IMR-90 (cell line): ENCODE results near the gene MYH10. TPM values are rescaled to one million over a fixed set of nuclear protein-coding genes. Genes with fewer than 3 reads are reported as not detected.

Experiments used
- ATAC-seq: fragments of 200-7000 bp; cut with Tn5 transposase; 2 replicates; pipeline ENCODE4 v1.9.1; 2020; ENCODE audit warnings: low read depth, mild to moderate bottlenecking, moderate library complexity
- BruUV-seq: library from RNA; stranded (reverse); fragments of 400-500 nt; replicated peaks from 2 replicates; lab custom pipeline; 2021; lab: Mats Ljungman, UMichigan
- CTCF ChIA-PET: fragments of 300-600 bp; formaldehyde crosslinking; extraction: SDS; loops from one replicate; lab custom pipeline; 2021; ENCODE audit warnings: antibody characterized with exemption; lab: Yijun Ruan, JAX
- POLR2A ChIA-PET: fragments of 300-600 bp; sonication (Branson Sonifier 250); formaldehyde crosslinking; loops from one replicate; lab custom pipeline; 2022; ENCODE audit warnings: antibody characterized with exemption; ENCODE audit not compliant: unreplicated experiment; lab: Charles Lee
- DNase-seq: peaks from one replicate; pipeline ENCODE4 v3.0.0; 2013
- H2AFZ ChIP-seq: replicated peaks from 2 replicates; pipeline ENCODE3; 2013; ENCODE audit warnings: low read length, mild to moderate bottlenecking; ENCODE audit not compliant: poor library complexity
- H2AK5ac ChIP-seq: 2 replicates; pipeline ENCODE4 v1.6.1; 2013; ENCODE audit warnings: low read depth, low read length, inconsistent platforms
- H2AK9ac ChIP-seq: replicated peaks from 2 replicates; pipeline ENCODE3; 2013; ENCODE audit warnings: mild to moderate bottlenecking, low read depth, low read length, moderate library complexity; ENCODE audit not compliant: poor library complexity
- H2BK120ac ChIP-seq: 2 replicates; pipeline ENCODE4 v1.6.1; 2013; ENCODE audit warnings: low read depth, low read length, inconsistent platforms
- H2BK15ac ChIP-seq: 3 replicates; pipeline ENCODE4 v1.6.1; 2013; ENCODE audit warnings: low read depth, low read length, inconsistent platforms
- H2BK20ac ChIP-seq: 2 replicates; pipeline ENCODE4 v1.6.1; 2013; ENCODE audit warnings: low read depth, mild to moderate bottlenecking, inconsistent platforms, low read length, moderate library complexity
- H2BK5ac ChIP-seq: 2 replicates; pipeline ENCODE4 v1.6.1; 2013; ENCODE audit warnings: mild to moderate bottlenecking, low read depth, low read length, inconsistent platforms; ENCODE audit not compliant: poor library complexity, severe bottlenecking
- H3K14ac ChIP-seq: replicated peaks from 2 replicates; pipeline ENCODE4 v1.6.1; 2013; ENCODE audit warnings: low read depth, low read length, inconsistent platforms
- H3K18ac ChIP-seq: 2 replicates; pipeline ENCODE4 v1.6.1; 2013; ENCODE audit warnings: low read depth, low read length, control low read depth
- H3K23ac ChIP-seq: 2 replicates; pipeline ENCODE4 v1.6.1; 2013; ENCODE audit warnings: low read depth, low read length, inconsistent platforms
- H3K27ac ChIP-seq: 2 replicates; pipeline ENCODE4 v1.5.1; 2013; ENCODE audit warnings: mild to moderate bottlenecking, control low read depth, low read length; ENCODE audit not compliant: insufficient read depth
- H3K27me3 ChIP-seq: 2 replicates; pipeline ENCODE4 v1.6.1; 2013; ENCODE audit warnings: low read length; ENCODE audit not compliant: control insufficient read depth, insufficient read depth
- H3K36me3 ChIP-seq: 2 replicates; pipeline ENCODE4 v1.6.1; 2013; ENCODE audit warnings: low read length, mixed read lengths; ENCODE audit not compliant: control insufficient read depth, insufficient read depth
- H3K4ac ChIP-seq: 2 replicates; pipeline ENCODE4 v1.6.1; 2013; ENCODE audit warnings: low read depth, low read length, inconsistent platforms
- H3K4me1 ChIP-seq: 2 replicates; pipeline ENCODE4 v1.6.1; 2013; ENCODE audit warnings: low read length, mixed read lengths; ENCODE audit not compliant: control insufficient read depth, insufficient read depth
- H3K4me2 ChIP-seq: 2 replicates; pipeline ENCODE4 v1.6.1; 2013; ENCODE audit warnings: low read depth, mild to moderate bottlenecking, control low read depth, low read length, moderate library complexity
- H3K4me3 ChIP-seq: 2 replicates; pipeline ENCODE4 v1.5.1; 2013; ENCODE audit warnings: low read depth, mild to moderate bottlenecking, control low read depth, low read length, moderate library complexity; ENCODE audit not compliant: insufficient read depth
- H3K56ac ChIP-seq: 2 replicates; pipeline ENCODE4 v1.6.1; 2013; ENCODE audit warnings: low read length, inconsistent platforms; ENCODE audit not compliant: insufficient read depth; ENCODE audit errors: extremely low read depth
- H3K79me1 ChIP-seq, 2 experiments: 2 replicates each; pipeline ENCODE4 v1.6.1; 2013; ENCODE audit warnings: low read length in 2 of 2, inconsistent platforms in 1 of 2, low read depth in 1 of 2
- H3K9ac ChIP-seq: 2 replicates; pipeline ENCODE4 v1.6.1; 2013; ENCODE audit warnings: low read depth, low read length, control low read depth
- H3K9me1 ChIP-seq: 2 replicates; pipeline ENCODE4 v1.6.1; 2013; ENCODE audit warnings: low read length, inconsistent platforms; ENCODE audit not compliant: insufficient read depth
- H3K9me3 ChIP-seq: 2 replicates; pipeline ENCODE4 v1.6.1; 2013; ENCODE audit warnings: low read length; ENCODE audit not compliant: control insufficient read depth, insufficient read depth
- H4K20me1 ChIP-seq: 2 replicates; pipeline ENCODE4 v1.6.1; 2013; ENCODE audit warnings: low read length, inconsistent platforms; ENCODE audit not compliant: insufficient read depth
- H4K5ac ChIP-seq: 2 replicates; pipeline ENCODE4 v1.6.1; 2013; ENCODE audit warnings: mild to moderate bottlenecking, low read depth, low read length, control low read depth
- H4K8ac ChIP-seq, 2 experiments: 2 replicates each; pipeline ENCODE4 v1.6.1; 2013; ENCODE audit warnings: low read depth in 2 of 2, low read length in 2 of 2, control low read depth in 1 of 2, inconsistent platforms in 1 of 2
- H4K91ac ChIP-seq: 2 replicates; pipeline ENCODE4 v1.6.1; 2013; ENCODE audit warnings: low read depth, low read length, inconsistent platforms; ENCODE audit not compliant: insufficient read depth
- CEBPB ChIP-seq: IDR thresholded peaks from 2 replicates; pipeline ENCODE4 v1.6.1; 2012; ENCODE audit warnings: low read depth, low read length, improper control_type of control experiment
- CHD1 ChIP-seq: IDR thresholded peaks from 2 replicates; pipeline ENCODE4 v1.6.1; 2012; ENCODE audit warnings: low read depth, low read length, improper control_type of control experiment
- CTCF ChIP-seq: conservative IDR thresholded peaks from 2 replicates; pipeline ENCODE4 v1.5.1; 2012; ENCODE audit warnings: mild to moderate bottlenecking, low read depth, low read length, improper control_type of control experiment
- FOS ChIP-seq: fragments of 150-350 bp; IDR thresholded peaks from 2 replicates; pipeline ENCODE4 v1.6.1; 2016; ENCODE audit warnings: low read depth, low read length
- MAFK ChIP-seq: IDR thresholded peaks from 2 replicates; pipeline ENCODE4 v1.6.1; 2012; ENCODE audit warnings: low read depth, low read length, improper control_type of control experiment
- MAZ ChIP-seq: IDR thresholded peaks from 2 replicates; pipeline ENCODE4 v1.6.1; 2012; ENCODE audit warnings: low read depth, mild to moderate bottlenecking, low read length, improper control_type of control experiment, moderate library complexity, borderline replicate concordance
- MXI1 ChIP-seq: IDR thresholded peaks from 2 replicates; pipeline ENCODE4 v1.6.1; 2012; ENCODE audit warnings: low read depth, mild to moderate bottlenecking, low read length, moderate library complexity, borderline replicate concordance
- NFE2L2 ChIP-seq: fragments of 150-350 bp; IDR thresholded peaks from 2 replicates; pipeline ENCODE4 v1.6.1; 2016; ENCODE audit warnings: low read depth, mild to moderate bottlenecking, low read length
- POLR2A ChIP-seq: IDR thresholded peaks from 2 replicates; pipeline ENCODE4 v1.6.1; 2012; ENCODE audit warnings: mild to moderate bottlenecking, low read depth, low read length
- RAD21 ChIP-seq: IDR thresholded peaks from 2 replicates; pipeline ENCODE4 v1.6.1; 2012; ENCODE audit warnings: low read length, improper control_type of control experiment
- RCOR1 ChIP-seq: IDR thresholded peaks from 2 replicates; pipeline ENCODE4 v1.6.1; 2012; ENCODE audit warnings: mild to moderate bottlenecking, low read length, improper control_type of control experiment; ENCODE audit not compliant: insufficient replicate concordance
- RFX5 ChIP-seq: IDR thresholded peaks from 2 replicates; pipeline ENCODE4 v1.8.0; 2012; ENCODE audit warnings: low read depth, mild to moderate bottlenecking, low read length, moderate library complexity
- USF2 ChIP-seq: fragments of 150-350 bp; IDR thresholded peaks from 2 replicates; pipeline ENCODE4 v1.6.1; 2017; ENCODE audit warnings: mild to moderate bottlenecking, antibody characterized with exemption, low read length, low read depth
- WGBS, 2 experiments: methylation state at CpG; one replicate each; pipeline versions ENCODE4 v1.1.5 to v1.1.7; 2013; ENCODE audit warnings: missing lambda C conversion rate in 2 of 2; ENCODE audit not compliant: insufficient read length in 1 of 2; ENCODE audit errors: extremely low coverage in 2 of 2; 5-methylcytosine and 5-hydroxymethylcytosine counted together
- dilution Hi-C: fragments of 300-500 bp; cut with HindIII; formaldehyde crosslinking; loops from one replicate; pipeline ENCODE4 v1.14.3; 2018; ENCODE audit warnings: low sequenced_read_pairs; ENCODE audit not compliant: unreplicated experiment
- in situ Hi-C: fragments of 300-500 bp; cut with MboI; formaldehyde crosslinking; loops from 3 replicates; pipeline ENCODE4 v1.14.3; 2019; ENCODE audit warnings: low sequenced_read_pairs, inconsistent platforms, mixed read lengths
- intact Hi-C: fragments of 100-400 bp; cut with micrococcal nuclease; formaldehyde crosslinking; loops from 2 replicates; pipeline ENCODE4 v1.10.0; 2022
- polyA plus RNA-seq, 3 experiments: library from polyadenylated mRNA; depleted of rRNA; stranded (reverse); fragments of >200 nt; gene quantifications; 2 replicates each; pipeline ENCODE4 v1.2.3, GENCODE V29; 2012; ENCODE audit warnings: low replicate concordance in 1 of 3
- total RNA-seq: library from RNA; depleted of rRNA; stranded (reverse); fragments of >200 nt; gene quantifications from 2 replicates; pipeline ENCODE4 v1.2.3, GENCODE V29; 2012
- TF ChIP-seq, protein P1 (sequence below): fragments of 150-350 bp; IDR thresholded peaks from 2 replicates; pipeline ENCODE4 v1.6.1; 2016; ENCODE audit warnings: low read depth, mild to moderate bottlenecking, low read length, moderate library complexity, borderline replicate concordance

The MYH10 gene
- total and polyA plus RNA-seq, 2 of the 4 experiments (the other 2 are of a cell fraction) = 71.2 to 95.2 TPM

- dilution Hi-C loops (no loop called here), in situ Hi-C loops (no loop called here), intact Hi-C loops (loop anchor here (5.0 kb wide), 1 partner anchor 46 kb away; no protein-coding TSS in a partner anchor)
- peaks cover 3 to 17% of the 10 kb centered on the region in 2 experiments; a peak in 3 of 4 replicates for H3K79me1 ChIP-seq
- TF ChIP-seq RCOR1 = no peak
- TF ChIP-seq MAFK = no peak
- no peak for TF ChIP-seq USF2
- no peak for TF ChIP-seq CTCF
- TF ChIP-seq CEBPB = no peak
- TF ChIP-seq NFE2L2 = no peak
- TF ChIP-seq RFX5 = no peak
- no peak for TF ChIP-seq MXI1
- TF ChIP-seq POLR2A = no peak
- TF ChIP-seq, protein P1, sequence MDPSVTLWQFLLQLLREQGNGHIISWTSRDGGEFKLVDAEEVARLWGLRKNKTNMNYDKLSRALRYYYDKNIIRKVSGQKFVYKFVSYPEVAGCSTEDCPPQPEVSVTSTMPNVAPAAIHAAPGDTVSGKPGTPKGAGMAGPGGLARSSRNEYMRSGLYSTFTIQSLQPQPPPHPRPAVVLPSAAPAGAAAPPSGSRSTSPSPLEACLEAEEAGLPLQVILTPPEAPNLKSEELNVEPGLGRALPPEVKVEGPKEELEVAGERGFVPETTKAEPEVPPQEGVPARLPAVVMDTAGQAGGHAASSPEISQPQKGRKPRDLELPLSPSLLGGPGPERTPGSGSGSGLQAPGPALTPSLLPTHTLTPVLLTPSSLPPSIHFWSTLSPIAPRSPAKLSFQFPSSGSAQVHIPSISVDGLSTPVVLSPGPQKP = no peak
- TF ChIP-seq FOS = no peak
- TF ChIP-seq CHD1 = no peak
- TF ChIP-seq MAZ = no peak
- no peak for TF ChIP-seq RAD21
- no peak overlapping the region for H3K9ac ChIP-seq
- no peak overlapping the region for H2BK120ac ChIP-seq
- H3K27me3 ChIP-seq = no peaks in the 10 kb centered on the region
- peak overlapping the region; percentile 7 for H2AK9ac ChIP-seq
- WGBS, 2 experiments = 93% methylated on average over 2 of the region's 6 CpGs; no CpG with 5 or more reads in 1 of the 2 experiments
- H2BK5ac ChIP-seq = peak overlapping the region; percentile 30
- BruUV-seq = no TSS peak
- H4K5ac ChIP-seq = no peak overlapping the region
- DNase-seq (no peak), ATAC-seq (no peak; the same call in 1 of the 2 replicates)
- H2BK20ac ChIP-seq = 0 out of 2 replicates have a peak overlapping the region, but pooled peaks have one; percentile 8
- H4K20me1 ChIP-seq = 0 out of 2 replicates have a peak, but pooled peaks cover 5% of the 10 kb centered on the region
- no peaks in the 10 kb centered on the region for H3K9me3 ChIP-seq
- H2BK15ac ChIP-seq = no peak overlapping the region
- peak overlapping the region; percentile 31 for H3K4ac ChIP-seq
- ChIA-PET CTCF (no interaction called here), POLR2A (no interaction called here)
- 0 out of 2 replicates have a peak overlapping the region, but pooled peaks have one; percentile 7 for H3K56ac ChIP-seq
- peak overlapping the region; percentile 17; the same call in 1 of the 2 replicates for H3K18ac ChIP-seq
- H3K4me2 ChIP-seq = no peak overlapping the region
- peaks cover 57% of the 10 kb centered on the region for H3K36me3 ChIP-seq
- peaks cover 2% of the 10 kb centered on the region; the same call in 1 of the 2 replicates for H3K4me1 ChIP-seq
- H4K91ac ChIP-seq = no peak overlapping the region
- no peak overlapping the region for H4K8ac ChIP-seq
- no peak overlapping the region for H3K4me3 ChIP-seq
- H3K27ac ChIP-seq = peak overlapping the region; percentile 73
- H3K9me1 ChIP-seq = peaks cover 7% of the 10 kb centered on the region
- no peak overlapping the region for H2AFZ ChIP-seq
- H3K23ac ChIP-seq = no peak overlapping the region
- H3K14ac ChIP-seq = no peak overlapping the region
- H2AK5ac ChIP-seq = peak overlapping the region; percentile 70; the same call in 1 of the 2 replicates
Measured at GRCh38 chr17:8488491-8488890, 142.0 kb downstream of the MYH10 start.
